HepG2 (cell line): Measurements from ENCODE around the gene GTF2B. TPM values are rescaled to one million over a fixed set of nuclear protein-coding genes. Genes with fewer than 3 reads are reported as not detected.

Source experiments
- FOXO4 ChIP-seq: sonication (generic); formaldehyde crosslinking; conservative IDR thresholded peaks from 2 replicates; pipeline ENCODE4 v1.8.1; 2023; ENCODE audit warnings: missing genetic modification reagents
- GMEB1 ChIP-seq: sonication (generic); formaldehyde crosslinking; IDR thresholded peaks from 2 replicates; pipeline ENCODE4 v1.5.1; 2020; ENCODE audit warnings: missing genetic modification reagents, mild to moderate bottlenecking, borderline replicate concordance
- KIAA2018 ChIP-seq: sonication (generic); formaldehyde crosslinking; IDR thresholded peaks from 2 replicates; pipeline ENCODE4 v1.5.0; 2020; ENCODE audit warnings: mild to moderate bottlenecking, missing genetic modification reagents, borderline replicate concordance
- MIER3 ChIP-seq: IDR thresholded peaks from 2 replicates; pipeline ENCODE4 v1.6.1; 2016; ENCODE audit warnings: missing compliant biosample characterization, borderline replicate concordance
- RFXANK ChIP-seq: IDR thresholded peaks from 2 replicates; pipeline ENCODE4 v1.6.1; 2016
- RNF219 ChIP-seq: sonication (generic); formaldehyde crosslinking; IDR thresholded peaks from 2 replicates; pipeline ENCODE4 v1.5.0; 2020; ENCODE audit warnings: mild to moderate bottlenecking, missing genetic modification reagents
- TERF1 ChIP-seq: sonication (generic); formaldehyde crosslinking; IDR thresholded peaks from 2 replicates; pipeline ENCODE4 v1.8.0; 2022; ENCODE audit warnings: mild to moderate bottlenecking, missing genetic modification reagents, moderate library complexity
- ZKSCAN8 ChIP-seq: IDR thresholded peaks from 2 replicates; pipeline ENCODE4 v1.6.1; 2016; ENCODE audit warnings: borderline replicate concordance, missing genetic modification reagents, missing compliant biosample characterization
- ZNF296 ChIP-seq: sonication (generic); formaldehyde crosslinking; conservative IDR thresholded peaks from 2 replicates; pipeline ENCODE4 v1.5.0; 2020; ENCODE audit warnings: mild to moderate bottlenecking, missing genetic modification reagents
- ZNF451 ChIP-seq: sonication (generic); formaldehyde crosslinking; IDR thresholded peaks from 2 replicates; pipeline ENCODE4 v1.5.0; 2020; ENCODE audit warnings: mild to moderate bottlenecking, missing genetic modification reagents
- ZNF597 ChIP-seq: sonication (generic); formaldehyde crosslinking; IDR thresholded peaks from 2 replicates; pipeline ENCODE4 v1.5.0; 2020; ENCODE audit warnings: missing genetic modification reagents
- polyA plus RNA-seq, 8 experiments: library from polyadenylated mRNA; depleted of rRNA in 3 of 8; stranded (reverse) in 7 of 8; unstranded in 1 of 8; fragments of >200 nt; fragmentation: Illumina TruSeq in 4 of 8; extraction: Trizol in 4 of 8; gene quantifications; 2 replicates each; pipeline versions ENCODE4 v1.2.1 to v1.2.3, GENCODE V29; 2011 to 2016; ENCODE audit warnings: low read depth in 4 of 8, missing spikeins in 1 of 8, mixed read lengths in 1 of 8; ENCODE audit not compliant: insufficient read depth in 1 of 8
- total RNA-seq, 5 experiments: library from RNA; depleted of rRNA; stranded (reverse); fragments of >200 nt; fragmentation: Illumina TruSeq; extraction: Trizol; gene quantifications; 2 replicates each; pipeline ENCODE4 v1.2.3, GENCODE V29; 2016; ENCODE audit warnings: low read depth in 1 of 5

Gene GTF2B
- total and polyA plus RNA-seq, 2 of the 13 experiments (the other 11 are each of a cell fraction or from before 2014, with no cell fraction given): 31.5 to 43.4 TPM

GRCh38 chr1:88891318-88891950, at the start of gene GTF2B (continued):
- TF ChIP-seq FOXO4 (CRISPR knock-in tag) (no peak), RFXANK (CRISPR knock-in tag) (0 out of 2 replicates have a peak, but pooled peaks have one; percentile 28), KIAA2018 (CRISPR knock-in tag) (no peak), ZNF451 (CRISPR knock-in tag) (peak; percentile 76; the same call in 1 of the 2 replicates), RNF219 (CRISPR knock-in tag) (no peak), MIER3 (CRISPR knock-in tag) (peak; percentile 85; the same call in 1 of the 2 replicates), ZNF296 (CRISPR knock-in tag) (no peak), ZKSCAN8 (CRISPR knock-in tag) (peak; percentile 23; the same call in 1 of the 2 replicates), GMEB1 (CRISPR knock-in tag) (peak; percentile 92), ZNF597 (CRISPR knock-in tag) (no peak), TERF1 (CRISPR knock-in tag) (no peak)
